WTC11 (cell line): ENCODE measurements around the gene CES3. TPM values are rescaled to one million over a fixed set of nuclear protein-coding genes. Genes with fewer than 3 reads are reported as not detected.

Experiments used
- ATAC-seq: fragments of 200-7000 bp; cut with Tn5 transposase; 2 replicates; pipeline ENCODE4 v1.10.0; 2021; ENCODE audit warnings: mild to moderate bottlenecking, moderate library complexity
- CTCF ChIA-PET: fragments of 300-600 bp; sonication (Branson Sonifier 250); formaldehyde crosslinking; loops from one replicate; lab custom pipeline; 2021; ENCODE audit warnings: antibody characterized with exemption; lab: Charles Lee
- POLR2A ChIA-PET: fragments of 350-600 bp; sonication (Branson Sonifier 250); formaldehyde crosslinking; loops from one replicate; lab custom pipeline; 2021; ENCODE audit warnings: antibody characterized with exemption; lab: Charles Lee
- DNase-seq: peaks from one replicate; pipeline ENCODE4 v3.0.0; 2021; ENCODE audit warnings: low spot score
- H3K27ac Mint-ChIP-seq: 2 replicates; pipeline ENCODE4 v1.8.0; 2021; ENCODE audit warnings: mixed read lengths
- H3K27me3 Mint-ChIP-seq: 2 replicates; pipeline ENCODE4 v1.8.0; 2021; ENCODE audit warnings: low read depth, mild to moderate bottlenecking, moderate library complexity, mixed read lengths
- H3K36me3 Mint-ChIP-seq: 2 replicates; pipeline ENCODE4 v1.8.0; 2021; ENCODE audit warnings: mixed read lengths
- H3K4me1 Mint-ChIP-seq: 2 replicates; pipeline ENCODE4 v1.8.0; 2022; ENCODE audit warnings: mixed read lengths
- H3K4me3 Mint-ChIP-seq: 2 replicates; pipeline ENCODE4 v1.8.0; 2021; ENCODE audit warnings: mild to moderate bottlenecking, moderate library complexity, mixed read lengths
- H3K9me3 Mint-ChIP-seq: 2 replicates; pipeline ENCODE4 v1.8.0; 2021; ENCODE audit warnings: mixed read lengths
- CBFB ChIP-seq: sonication (generic); formaldehyde crosslinking; IDR thresholded peaks from 2 replicates; pipeline ENCODE4 v1.8.1; 2022; ENCODE audit warnings: mild to moderate bottlenecking, low read depth, missing genetic modification reagents
- CREM ChIP-seq: sonication (generic); formaldehyde crosslinking; IDR thresholded peaks from 2 replicates; pipeline ENCODE4 v1.8.1; 2022; ENCODE audit warnings: mild to moderate bottlenecking, missing genetic modification reagents, moderate library complexity
- E2F4 ChIP-seq: sonication (generic); formaldehyde crosslinking; IDR thresholded peaks from 2 replicates; pipeline ENCODE4 v1.8.1; 2022; ENCODE audit warnings: low read depth, mild to moderate bottlenecking, moderate library complexity, missing genetic modification reagents, borderline replicate concordance
- FOXJ3 ChIP-seq: sonication (generic); formaldehyde crosslinking; IDR thresholded peaks from 2 replicates; pipeline ENCODE4 v1.9.0; 2021; ENCODE audit warnings: missing genetic modification reagents, mild to moderate bottlenecking, borderline replicate concordance
- GTF2I ChIP-seq: fragments of 250-450 bp; sonication (Bioruptor Pico); conservative IDR thresholded peaks from 2 replicates; pipeline ENCODE4 v1.4.0; 2021; ENCODE audit warnings: mild to moderate bottlenecking
- JUN ChIP-seq: sonication (generic); formaldehyde crosslinking; IDR thresholded peaks from 2 replicates; pipeline ENCODE4 v1.8.0; 2023; ENCODE audit warnings: mild to moderate bottlenecking, missing genetic modification reagents
- TEAD4 ChIP-seq: sonication (generic); formaldehyde crosslinking; IDR thresholded peaks from 2 replicates; pipeline ENCODE4 v1.8.0; 2022; ENCODE audit warnings: mild to moderate bottlenecking, missing genetic modification reagents
- ZBTB21 ChIP-seq: sonication (generic); formaldehyde crosslinking; IDR thresholded peaks from 2 replicates; pipeline ENCODE4 v1.8.1; 2023; ENCODE audit warnings: mild to moderate bottlenecking, missing genetic modification reagents, borderline replicate concordance
- ZNF219 ChIP-seq: sonication (generic); formaldehyde crosslinking; IDR thresholded peaks from 2 replicates; pipeline ENCODE4 v1.8.0; 2023; ENCODE audit warnings: missing genetic modification reagents, mild to moderate bottlenecking, borderline replicate concordance
- ZNF232 ChIP-seq: sonication (generic); formaldehyde crosslinking; IDR thresholded peaks from 2 replicates; pipeline ENCODE4 v1.8.0; 2022; ENCODE audit warnings: mild to moderate bottlenecking, missing genetic modification reagents
- ZNF423 ChIP-seq: fragments of 250-450 bp; sonication (Bioruptor Pico); IDR thresholded peaks from 2 replicates; pipeline ENCODE4 v2.1.2; 2022; ENCODE audit warnings: mild to moderate bottlenecking, moderate library complexity
- ZNF671 ChIP-seq: fragments of 250-450 bp; sonication (Bioruptor Pico); IDR thresholded peaks from 2 replicates; pipeline ENCODE4 v1.8.0; 2021; ENCODE audit warnings: mild to moderate bottlenecking
- ZSCAN18 ChIP-seq: fragments of 250-450 bp; sonication (Bioruptor Pico); IDR thresholded peaks from 2 replicates; pipeline ENCODE4 v2.1.2; 2022; ENCODE audit warnings: mild to moderate bottlenecking, moderate library complexity
- total RNA-seq: library from RNA; stranded (reverse); gene quantifications from 3 replicates; pipeline ENCODE4 v1.2.3, GENCODE V29; 2021
- TF ChIP-seq, protein P1 (sequence below): sonication (generic); formaldehyde crosslinking; IDR thresholded peaks from 2 replicates; pipeline ENCODE4 v1.8.0; 2023; ENCODE audit warnings: missing genetic modification reagents
- TF ChIP-seq, protein P2 (sequence below): sonication (generic); formaldehyde crosslinking; IDR thresholded peaks from 2 replicates; pipeline ENCODE4 v1.8.1; 2023; ENCODE audit warnings: mild to moderate bottlenecking, missing genetic modification reagents, moderate library complexity

The CES3 gene
- total RNA-seq, 1 experiment from 2014 or later = 3.3 TPM

- TF ChIP-seq, protein P1, sequence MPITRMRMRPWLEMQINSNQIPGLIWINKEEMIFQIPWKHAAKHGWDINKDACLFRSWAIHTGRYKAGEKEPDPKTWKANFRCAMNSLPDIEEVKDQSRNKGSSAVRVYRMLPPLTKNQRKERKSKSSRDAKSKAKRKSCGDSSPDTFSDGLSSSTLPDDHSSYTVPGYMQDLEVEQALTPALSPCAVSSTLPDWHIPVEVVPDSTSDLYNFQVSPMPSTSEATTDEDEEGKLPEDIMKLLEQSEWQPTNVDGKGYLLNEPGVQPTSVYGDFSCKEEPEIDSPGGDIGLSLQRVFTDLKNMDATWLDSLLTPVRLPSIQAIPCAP (CRISPR knock-in tag) = no peak
- TF ChIP-seq GTF2I (CRISPR knock-in tag) (no peak), ZBTB21 (CRISPR knock-in tag) (no peak), ZSCAN18 (CRISPR knock-in tag) (no peak), ZNF219 (no peak), CREM (CRISPR knock-in tag) (no peak), TEAD4 (CRISPR knock-in tag) (no peak), JUN (no peak), E2F4 (no peak), FOXJ3 (CRISPR knock-in tag) (no peak), CBFB (CRISPR knock-in tag) (no peak), ZNF671 (CRISPR knock-in tag) (no peak), ZNF232 (CRISPR knock-in tag) (no peak), ZNF423 (CRISPR knock-in tag) (no peak)
- TF ChIP-seq, protein P2, sequence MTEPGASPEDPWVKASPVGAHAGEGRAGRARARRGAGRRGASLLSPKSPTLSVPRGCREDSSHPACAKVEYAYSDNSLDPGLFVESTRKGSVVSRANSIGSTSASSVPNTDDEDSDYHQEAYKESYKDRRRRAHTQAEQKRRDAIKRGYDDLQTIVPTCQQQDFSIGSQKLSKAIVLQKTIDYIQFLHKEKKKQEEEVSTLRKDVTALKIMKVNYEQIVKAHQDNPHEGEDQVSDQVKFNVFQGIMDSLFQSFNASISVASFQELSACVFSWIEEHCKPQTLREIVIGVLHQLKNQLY (CRISPR knock-in tag) = no peak
- POLR2A ChIA-PET = no interaction called here
- DNase-seq = no peak
- peaks cover 7% of the 10 kb centered on the region; the same call in 1 of the 2 replicates for H3K4me1 Mint-ChIP-seq
- no peak overlapping the region for H3K4me3 Mint-ChIP-seq
- CTCF ChIA-PET = interaction anchor here (0.7 to 5.9 kb wide), 6 partner anchors 11 to 373 kb away, joined by 3 to 26 read pairs (median 4); no protein-coding TSS in a partner anchor
- H3K27ac Mint-ChIP-seq = no peak overlapping the region
- no peak for ATAC-seq
- peaks cover 14% of the 10 kb centered on the region for H3K27me3 Mint-ChIP-seq
- H3K9me3 Mint-ChIP-seq = no peaks in the 10 kb centered on the region
- H3K36me3 Mint-ChIP-seq = no peaks in the 10 kb centered on the region
Measured at GRCh38 chr16:67023689-67024088, 62.6 kb downstream of the CES3 start.

Other genes starting within 250 kb of the CES3 start
- gene DYNC1LI2, start 209.7 kb upstream of the CES3 start, total RNA-seq = 82.7 to 89.8 TPM (median 89.7 TPM) in 3 replicates
- not detected in 3 replicates for gene TERB1, start 159.7 kb upstream of the CES3 start, total RNA-seq
- gene NAE1, start 130.3 kb upstream of the CES3 start, total RNA-seq = 103 to 129 TPM (median 107 TPM) in 3 replicates
- gene CA7, start 116.9 kb upstream of the CES3 start, total RNA-seq = 1.4 to 2.2 TPM (median 1.6 TPM) in 3 replicates
- 26.4 to 28.4 TPM (median 27.0 TPM) in 3 replicates for gene PDP2, start 80.8 kb upstream of the CES3 start, total RNA-seq
- gene CDH16, start 42.4 kb upstream of the CES3 start, total RNA-seq = not detected in 3 replicates
- gene RRAD, start 35.7 kb upstream of the CES3 start, total RNA-seq = 0.16 to 0.52 TPM (median 0.18 TPM) in 3 replicates
- gene CIAO2B, start 26.9 kb upstream of the CES3 start, total RNA-seq = 59.7 to 72.7 TPM (median 71.4 TPM) in 3 replicates
- gene CES2, start 25.8 kb upstream of the CES3 start, total RNA-seq = 21.6 to 29.7 TPM (median 23.2 TPM) in 3 replicates
- 0.57 to 0.89 TPM (median 0.61 TPM) in 3 replicates for gene CES4A, start 27.3 kb downstream of the CES3 start, total RNA-seq
- 36.9 to 40.9 TPM (median 37.1 TPM) in 3 replicates for gene CBFB, start 67.9 kb downstream of the CES3 start, total RNA-seq
- 16.9 to 18.8 TPM (median 17.4 TPM) in 3 replicates for gene PHAF1, start 148.7 kb downstream of the CES3 start, total RNA-seq
- 6.4 to 7.8 TPM (median 7.6 TPM) in 3 replicates for gene B3GNT9, start 189.7 kb downstream of the CES3 start, total RNA-seq
- 1.4 to 2.1 TPM (median 1.7 TPM) in 3 replicates for gene TRADD, start 198.6 kb downstream of the CES3 start, total RNA-seq
- gene FBXL8, start 198.7 kb downstream of the CES3 start, total RNA-seq = 1.1 to 1.2 TPM (median 1.1 TPM) in 3 replicates
- 2.2 to 2.5 TPM (median 2.3 TPM) in 3 replicates for gene HSF4, start 203.5 kb downstream of the CES3 start, total RNA-seq
- 8.5 to 10.6 TPM (median 9.7 TPM) in 3 replicates for gene NOL3, start 209.3 kb downstream of the CES3 start, total RNA-seq
- gene MATCAP1, start 222.7 kb downstream of the CES3 start, total RNA-seq = 40.8 to 54.3 TPM (median 50.5 TPM) in 3 replicates
- 4.0 to 4.9 TPM (median 4.8 TPM) in 3 replicates for gene EXOC3L1, start 228.9 kb downstream of the CES3 start, total RNA-seq
- 75.6 to 85.0 TPM (median 75.8 TPM) in 3 replicates for gene E2F4, start 230.9 kb downstream of the CES3 start, total RNA-seq
- gene ELMO3, start 237.9 kb downstream of the CES3 start, total RNA-seq = 13.6 to 15.6 TPM (median 15.3 TPM) in 3 replicates